GM21423 (cell line): ENCODE results near the gene PIP5K1C.
A peak's percentile ranks its signal among the peaks of the same experiment; 100 is the strongest.

ENCODE experiments used
- ATAC-seq: cut with Tn5 transposase; IDR thresholded peaks from one replicate; pipeline ENCODE4 v1.9.1; 2021; ENCODE audit warnings: mild to moderate bottlenecking, moderate library complexity; ENCODE audit not compliant: unreplicated experiment

Gene PIP5K1C

GRCh38 chr19:3700242-3701032, at the start of gene PIP5K1C:
TSS of gene PIP5K1C (minus strand) at chr19:3700468. CDS start at chr19:3700390, 78 bp downstream.
- ATAC-seq, result peak; percentile 84

- ATAC-seq, result no peak
Observed at GRCh38 chr19:3748965-3749364, 48.7 kb upstream of the PIP5K1C start.

GRCh38 chr19:3746371-3747056, 46.2 kb upstream of the PIP5K1C start:
- ATAC-seq, result no peak

- no peak for ATAC-seq
Observed at GRCh38 chr19:3745363-3746045, 45.2 kb upstream of the PIP5K1C start.

GRCh38 chr19:3743486-3743885, 43.2 kb upstream of the PIP5K1C start:
- ATAC-seq, result no peak

GRCh38 chr19:3740431-3740830, 40.2 kb upstream of the PIP5K1C start:
- ATAC-seq, result no peak

DNA sequence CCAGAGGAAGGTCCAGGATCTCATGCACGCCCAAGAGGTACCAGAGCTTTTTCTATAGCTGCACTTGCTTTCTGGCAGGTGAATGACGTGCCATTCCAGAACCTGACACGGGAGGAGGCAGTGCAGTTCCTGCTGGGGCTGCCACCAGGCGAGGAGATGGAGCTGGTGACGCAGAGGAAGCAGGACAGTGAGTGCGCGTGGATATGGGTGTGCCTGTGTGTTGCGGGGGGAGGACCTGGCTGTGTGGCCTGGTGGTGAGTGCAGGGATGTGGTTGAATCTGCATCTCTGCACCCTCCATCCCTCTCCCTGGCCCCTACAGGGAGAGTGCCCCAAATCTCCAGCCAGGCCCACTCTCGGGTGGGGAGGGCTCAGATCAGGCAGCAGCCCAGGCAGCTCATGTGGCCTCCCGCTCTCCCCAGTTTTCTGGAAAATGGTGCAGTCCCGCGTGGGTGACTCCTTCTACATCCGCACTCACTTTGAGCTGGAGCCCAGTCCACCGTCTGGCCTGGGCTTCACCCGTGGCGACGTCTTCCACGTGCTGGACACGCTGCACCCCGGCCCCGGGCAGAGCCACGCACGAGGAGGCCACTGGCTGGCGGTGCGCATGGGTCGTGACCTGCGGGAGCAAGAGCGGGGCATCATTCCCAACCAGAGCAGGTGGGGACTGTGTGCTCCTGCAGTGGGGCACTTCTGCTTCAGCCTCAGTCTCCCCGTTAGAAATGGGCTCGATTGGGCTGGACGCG, 38.4 kb upstream of the PIP5K1C start:
- ATAC-seq, result no peak

DNA sequence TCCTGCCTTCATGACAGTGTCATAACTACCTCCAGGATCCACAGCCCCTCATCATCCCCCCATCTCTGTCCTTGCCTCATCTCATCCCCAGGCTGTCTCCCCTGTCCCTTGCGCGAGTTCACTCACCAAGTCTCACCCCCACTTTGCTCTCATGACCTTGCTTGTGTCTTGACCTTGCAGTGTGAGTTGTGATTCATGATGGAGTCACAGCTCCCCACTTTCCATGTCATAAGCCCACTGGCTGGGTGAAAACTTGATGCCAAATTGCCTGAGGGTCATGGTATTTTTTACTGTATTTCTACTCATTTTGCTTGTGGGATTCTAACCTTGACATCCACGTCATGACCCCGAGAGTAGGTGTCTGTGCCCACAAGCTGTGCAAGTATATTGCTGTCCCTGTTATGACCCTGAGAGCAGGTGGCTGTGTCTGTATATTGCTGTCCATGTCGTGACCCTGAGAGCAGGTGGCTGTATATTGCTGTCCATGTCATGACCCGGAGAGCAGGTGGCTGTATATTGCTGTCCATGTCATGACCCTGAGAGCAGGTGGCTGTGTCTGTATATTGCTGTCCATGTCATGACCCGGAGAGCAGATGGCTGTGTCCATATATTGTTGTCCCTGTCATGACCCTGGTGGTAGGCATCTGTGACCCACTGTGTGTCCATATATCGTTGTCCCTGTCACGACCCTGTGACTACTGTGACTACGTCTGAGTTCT, 37.4 kb upstream of the PIP5K1C start:
- ATAC-seq, result no peak

DNA sequence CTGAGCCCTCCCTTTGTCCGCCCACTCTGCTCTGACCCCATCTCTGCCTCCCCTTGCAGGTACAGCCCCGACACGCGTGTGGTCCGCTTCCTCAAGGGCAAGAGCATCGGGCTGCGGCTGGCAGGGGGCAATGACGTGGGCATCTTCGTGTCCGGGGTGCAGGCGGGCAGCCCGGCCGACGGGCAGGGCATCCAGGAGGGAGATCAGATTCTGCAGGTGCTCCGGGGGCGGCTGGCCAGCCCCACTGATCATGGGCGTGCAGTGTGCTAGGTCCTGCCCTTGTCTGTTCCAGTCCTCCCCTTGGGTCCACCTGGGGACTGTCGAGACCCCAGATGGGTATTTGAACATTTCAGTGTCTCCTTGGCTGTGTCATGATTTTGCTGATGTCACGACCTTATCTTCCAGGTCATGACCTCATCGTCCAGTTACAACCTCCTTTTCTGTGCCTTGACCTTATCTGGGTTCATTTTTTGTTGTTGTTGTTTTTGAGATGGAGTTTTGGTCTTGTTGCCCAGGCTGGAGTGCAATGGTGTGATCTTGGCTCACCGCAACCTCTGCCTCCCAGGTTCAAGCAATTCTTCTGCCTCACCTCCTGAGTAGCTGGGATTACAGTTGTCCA, 35.9 kb upstream of the PIP5K1C start:
- ATAC-seq, result no peak

GRCh38 chr19:3734310-3734600, 34.0 kb upstream of the PIP5K1C start:
- ATAC-seq, result no peak

GRCh38 chr19:3733549-3734309, 33.5 kb upstream of the PIP5K1C start:
- ATAC-seq, result no peak

DNA sequence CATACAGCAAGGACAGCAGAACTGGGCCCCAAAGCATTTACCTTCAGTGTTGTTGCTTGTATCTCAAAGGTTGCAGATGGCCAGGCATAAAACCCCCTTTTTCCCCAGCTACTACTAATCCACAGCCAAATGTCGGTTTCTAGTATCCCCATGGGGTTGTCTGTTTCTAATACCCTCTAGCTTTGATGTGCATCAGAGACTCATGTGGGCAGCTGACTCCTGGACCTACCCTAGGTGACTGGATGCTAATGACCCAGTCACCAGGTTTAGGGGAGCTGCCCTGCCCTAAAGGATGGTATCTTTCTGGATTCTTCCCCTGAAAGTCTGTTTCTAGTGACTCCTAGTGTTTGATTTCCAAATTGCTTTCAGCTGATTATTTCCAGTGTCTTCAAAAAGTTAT, 31.8 kb upstream of the PIP5K1C start:
- no peak for ATAC-seq

DNA sequence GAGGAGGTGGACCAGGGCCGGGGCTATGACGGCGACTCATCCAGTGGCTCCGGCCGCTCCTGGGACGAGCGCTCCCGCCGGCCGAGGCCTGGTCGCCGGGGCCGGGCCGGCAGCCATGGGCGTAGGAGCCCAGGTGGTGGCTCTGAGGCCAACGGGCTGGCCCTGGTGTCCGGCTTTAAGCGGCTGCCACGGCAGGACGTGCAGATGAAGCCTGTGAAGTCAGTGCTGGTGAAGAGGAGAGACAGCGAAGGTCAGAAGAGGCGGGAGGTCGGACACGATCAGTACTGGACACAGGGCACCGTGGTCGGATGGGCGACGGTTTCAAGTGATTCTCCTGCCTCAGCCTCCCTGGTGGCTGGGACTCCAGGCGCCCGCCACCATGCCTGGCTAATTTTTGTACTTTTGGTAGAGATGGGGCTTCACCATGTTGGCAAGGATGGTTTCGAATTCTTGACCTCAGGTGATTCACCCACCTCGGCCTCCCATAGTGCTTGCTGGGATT, 30.2 kb upstream of the PIP5K1C start:
- ATAC-seq, result no peak

- no peak for ATAC-seq
Observed at GRCh38 chr19:3725640-3726310, 25.5 kb upstream of the PIP5K1C start.

DNA sequence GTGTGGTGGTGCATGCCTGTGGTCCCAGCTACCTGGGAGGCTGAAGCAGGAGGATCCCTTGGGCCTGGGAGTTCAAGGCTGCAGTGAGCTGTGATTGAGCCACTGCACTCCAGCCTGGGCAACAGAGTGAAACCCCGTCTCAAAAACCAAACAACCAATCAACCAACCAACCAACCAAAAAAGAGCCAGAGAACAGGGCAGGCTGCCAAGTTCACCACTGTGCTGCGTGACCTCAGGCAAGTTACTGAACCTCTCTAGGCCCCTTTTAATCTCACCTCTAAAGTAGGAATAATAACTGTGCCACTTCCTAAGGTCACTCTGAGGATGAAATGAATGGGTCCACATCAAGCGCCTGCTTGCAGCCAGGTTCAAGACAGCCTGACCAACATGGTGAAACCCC, 24.9 kb upstream of the PIP5K1C start:
- no peak for ATAC-seq

DNA sequence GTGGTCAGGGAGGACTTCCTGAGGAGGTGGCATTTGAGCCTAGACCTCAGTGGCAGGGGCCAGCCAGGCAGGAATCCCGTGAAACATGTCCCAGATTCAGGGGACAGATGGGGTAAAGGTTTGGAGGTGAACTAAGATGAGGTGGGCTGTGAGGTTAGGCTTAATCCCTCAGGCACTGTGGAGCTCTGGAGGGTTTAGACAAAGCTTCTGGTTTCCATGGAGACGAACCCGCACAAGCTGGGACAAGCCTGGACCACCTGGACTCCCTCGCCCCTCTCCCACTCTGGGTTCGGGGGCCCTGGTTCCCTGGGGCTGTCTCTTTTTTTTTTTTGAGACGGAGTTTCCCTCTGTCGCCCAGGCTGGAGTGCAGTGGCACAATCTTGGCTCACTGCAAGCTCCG, 23.6 kb upstream of the PIP5K1C start:
- no peak for ATAC-seq

DNA sequence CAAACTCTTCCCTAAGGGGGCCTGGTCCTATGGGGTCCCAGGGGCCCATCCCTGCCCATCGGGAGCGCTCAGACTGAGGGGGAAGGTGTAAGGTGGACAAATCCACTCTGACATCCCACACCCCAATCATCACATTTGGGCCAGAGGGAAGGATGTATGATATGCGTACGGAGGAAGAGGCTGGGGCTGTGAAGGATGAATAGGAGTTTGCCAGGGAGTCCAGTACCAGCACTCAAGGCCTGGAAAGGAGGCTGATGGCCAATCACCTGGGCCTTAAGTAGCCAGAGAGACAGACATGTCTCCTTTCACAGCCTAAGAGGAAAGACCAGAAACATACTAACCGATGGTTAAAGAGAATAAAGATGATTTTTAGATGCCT, 22.8 kb upstream of the PIP5K1C start:
- no peak for ATAC-seq

DNA sequence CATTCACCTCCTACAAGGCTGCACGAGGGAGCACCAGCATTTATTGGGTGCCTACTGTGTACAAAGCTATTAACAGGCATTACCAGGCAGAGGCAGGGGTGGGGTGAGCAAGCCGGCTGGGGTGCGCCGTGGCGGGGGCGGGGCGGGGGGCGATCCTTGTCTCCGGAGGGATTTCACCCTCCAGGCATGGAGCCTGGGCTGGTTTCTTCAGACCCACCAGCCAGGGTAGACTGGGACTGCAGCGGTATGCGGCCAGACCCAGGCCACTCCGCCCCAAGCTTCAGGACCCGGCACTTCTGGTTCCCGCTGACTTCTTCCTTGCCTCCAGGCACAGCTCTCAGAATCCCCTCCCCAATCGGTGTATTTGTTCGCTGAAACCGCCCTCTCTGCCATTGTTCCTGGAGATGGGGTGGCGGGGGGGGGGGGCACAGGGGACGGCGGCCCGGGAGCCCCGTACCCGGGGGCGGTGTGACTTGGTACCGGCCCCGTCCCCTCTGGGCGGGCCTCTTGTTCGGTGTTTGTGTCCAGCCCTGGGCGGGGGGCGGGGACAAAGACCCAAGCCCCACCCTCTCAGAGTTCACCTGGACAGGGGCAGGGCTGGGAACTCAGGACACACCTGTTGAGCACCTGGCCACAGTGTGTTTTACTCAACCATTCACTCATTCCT, 22.3 kb upstream of the PIP5K1C start:
- ATAC-seq, result no peak
